DOHH2 (cell line): ENCODE measurements around the gene TNFAIP2.

Source experiments
- H3F3A ChIP-seq: fragments of 200-600 bp; sonication (generic), shearing (Covaris generic); 2 replicates; pipeline ENCODE4 v1.6.0; 2016; ENCODE audit warnings: antibody characterized with exemption, mild to moderate bottlenecking; ENCODE audit not compliant: control insufficient read depth, insufficient read depth
- H3K27ac ChIP-seq: fragments of 200-600 bp; sonication (generic); 2 replicates; pipeline ENCODE4 v1.5.1; 2014; ENCODE audit warnings: low read depth, mild to moderate bottlenecking, low read length, moderate library complexity
- H3K27me3 ChIP-seq: fragments of 200-600 bp; sonication (generic); 2 replicates; pipeline ENCODE4 v1.6.1; 2014; ENCODE audit warnings: mild to moderate bottlenecking, low read length, mixed read lengths; ENCODE audit not compliant: control insufficient read depth
- H3K36me3 ChIP-seq: fragments of 200-600 bp; sonication (generic); 2 replicates; pipeline ENCODE4 v1.6.1; 2014; ENCODE audit warnings: mild to moderate bottlenecking, low read length, moderate library complexity, mixed read lengths; ENCODE audit not compliant: control insufficient read depth
- H3K4me1 ChIP-seq: fragments of 200-600 bp; sonication (generic); 2 replicates; pipeline ENCODE4 v1.6.1; 2014; ENCODE audit warnings: mild to moderate bottlenecking, low read length, mixed read lengths; ENCODE audit not compliant: control insufficient read depth
- H3K4me2 ChIP-seq: fragments of 200-600 bp; sonication (generic); 2 replicates; pipeline ENCODE4 v1.6.0; 2014; ENCODE audit warnings: mild to moderate bottlenecking, low read length, moderate library complexity
- H3K4me3 ChIP-seq: fragments of 200-600 bp; sonication (generic); 2 replicates; pipeline ENCODE4 v1.5.1; 2014; ENCODE audit warnings: mild to moderate bottlenecking, low read length, mixed read lengths
- H3K79me2 ChIP-seq: fragments of 200-600 bp; sonication (generic); 2 replicates; pipeline ENCODE4 v1.6.1; 2014; ENCODE audit warnings: mild to moderate bottlenecking, low read length, mixed read lengths; ENCODE audit not compliant: control insufficient read depth
- H3K9me2 ChIP-seq: fragments of 200-600 bp; sonication (generic); replicated peaks from 2 replicates; pipeline ENCODE4 v1.6.1; 2014; ENCODE audit warnings: mild to moderate bottlenecking, low read length, mixed read lengths; ENCODE audit not compliant: control insufficient read depth
- H3K9me3 ChIP-seq: fragments of 200-600 bp; sonication (generic); 2 replicates; pipeline ENCODE4 v1.6.1; 2014; ENCODE audit warnings: antibody characterized with exemption, low read length, mixed read lengths; ENCODE audit not compliant: control insufficient read depth, insufficient read depth
- H4K20me1 ChIP-seq: fragments of 200-600 bp; sonication (generic); 2 replicates; pipeline ENCODE4 v1.6.0; 2014; ENCODE audit warnings: low read depth, mild to moderate bottlenecking, antibody characterized with exemption, low read length, moderate library complexity; ENCODE audit not compliant: control insufficient read depth, insufficient read depth
- CTCF ChIP-seq: fragments of 200-600 bp; sonication (generic); IDR thresholded peaks from one replicate; pipeline ENCODE4 v1.5.1; 2014; ENCODE audit warnings: antibody characterized with exemption, mild to moderate bottlenecking, low read depth, low read length; ENCODE audit not compliant: poor library complexity, severe bottlenecking
- EZH2phosphoT487 ChIP-seq: fragments of 200-600 bp; sonication (generic); IDR thresholded peaks from 2 replicates; pipeline ENCODE4 v1.6.1; 2017; ENCODE audit warnings: borderline replicate concordance, mild to moderate bottlenecking, antibody characterized with exemption, low read length, moderate library complexity, mixed read lengths

The TNFAIP2 gene

GRCh38 chr14:103084021-103084919 is 39.0 kb upstream of the TNFAIP2 start, which contains the start of gene LBHD2:
Gene LBHD2 (plus strand): TSS chr14:103084210. CDS start chr14:103086013, 1,803 bp downstream.
- no peaks in the 10 kb centered on the region for H4K20me1 ChIP-seq
- no peak within 1 kb of the TSS for H3K4me2 ChIP-seq
- no peaks in the 10 kb centered on the region for H3K9me2 ChIP-seq
- H3K4me3 ChIP-seq: no peak within 1 kb of the TSS
- H3K27me3 ChIP-seq: peaks cover 3% of the 10 kb centered on the region; the same call in 1 of the 2 replicates
- H3K36me3 ChIP-seq: no peaks in the 10 kb centered on the region
- H3K9me3 ChIP-seq: no peaks in the 10 kb centered on the region
- TF ChIP-seq CTCF (no peak), EZH2phosphoT487 (no peak)
- H3F3A ChIP-seq: no peaks in the 10 kb centered on the region
- no peaks in the 10 kb centered on the region for H3K79me2 ChIP-seq
- no peak within 1 kb of the TSS for H3K27ac ChIP-seq
- H3K4me1 ChIP-seq: peaks cover 4% of the 10 kb centered on the region; the same call in 1 of the 2 replicates

GRCh38 chr14:103085106-103086091 is 37.9 kb upstream of the TNFAIP2 start:
- Histone ChIP-seq H3K27me3 (peaks cover under 1% of the 10 kb centered on the region; the same call in 1 of the 2 replicates), H3F3A (no peaks in the 10 kb centered on the region)
- TF ChIP-seq CTCF: no peak
- TF ChIP-seq EZH2phosphoT487: no peak

GRCh38 chr14:103086771-103087342 is 36.4 kb upstream of the TNFAIP2 start:
- H3K36me3 ChIP-seq: no peaks in the 10 kb centered on the region
- no peaks in the 10 kb centered on the region for H3F3A ChIP-seq
- H3K27ac ChIP-seq: no peak overlapping the region
- no peak overlapping the region for H3K4me2 ChIP-seq
- H3K9me2 ChIP-seq: no peaks in the 10 kb centered on the region
- H3K4me3 ChIP-seq: no peak overlapping the region
- H3K79me2 ChIP-seq: no peaks in the 10 kb centered on the region
- TF ChIP-seq CTCF (no peak), EZH2phosphoT487 (no peak)
- H3K27me3 ChIP-seq: peaks cover 9% of the 10 kb centered on the region
- no peaks in the 10 kb centered on the region for H3K9me3 ChIP-seq
- H4K20me1 ChIP-seq: no peaks in the 10 kb centered on the region
- peaks cover 15% of the 10 kb centered on the region for H3K4me1 ChIP-seq

More at GRCh38 chr14:103085106-103086091, 37.9 kb upstream of the TNFAIP2 start:
- Histone ChIP-seq H3K79me2 (no peaks in the 10 kb centered on the region), H3K4me2 (no peak overlapping the region), H4K20me1 (no peaks in the 10 kb centered on the region), H3K9me2 (no peaks in the 10 kb centered on the region), H3K4me1 (peaks cover 4% of the 10 kb centered on the region; the same call in 1 of the 2 replicates), H3K4me3 (no peak overlapping the region), H3K27ac (no peak overlapping the region), H3K9me3 (no peaks in the 10 kb centered on the region), H3K36me3 (no peaks in the 10 kb centered on the region)
